ENCODE data around the gene SUPT6H.

SUPT6H gene

DNA sequence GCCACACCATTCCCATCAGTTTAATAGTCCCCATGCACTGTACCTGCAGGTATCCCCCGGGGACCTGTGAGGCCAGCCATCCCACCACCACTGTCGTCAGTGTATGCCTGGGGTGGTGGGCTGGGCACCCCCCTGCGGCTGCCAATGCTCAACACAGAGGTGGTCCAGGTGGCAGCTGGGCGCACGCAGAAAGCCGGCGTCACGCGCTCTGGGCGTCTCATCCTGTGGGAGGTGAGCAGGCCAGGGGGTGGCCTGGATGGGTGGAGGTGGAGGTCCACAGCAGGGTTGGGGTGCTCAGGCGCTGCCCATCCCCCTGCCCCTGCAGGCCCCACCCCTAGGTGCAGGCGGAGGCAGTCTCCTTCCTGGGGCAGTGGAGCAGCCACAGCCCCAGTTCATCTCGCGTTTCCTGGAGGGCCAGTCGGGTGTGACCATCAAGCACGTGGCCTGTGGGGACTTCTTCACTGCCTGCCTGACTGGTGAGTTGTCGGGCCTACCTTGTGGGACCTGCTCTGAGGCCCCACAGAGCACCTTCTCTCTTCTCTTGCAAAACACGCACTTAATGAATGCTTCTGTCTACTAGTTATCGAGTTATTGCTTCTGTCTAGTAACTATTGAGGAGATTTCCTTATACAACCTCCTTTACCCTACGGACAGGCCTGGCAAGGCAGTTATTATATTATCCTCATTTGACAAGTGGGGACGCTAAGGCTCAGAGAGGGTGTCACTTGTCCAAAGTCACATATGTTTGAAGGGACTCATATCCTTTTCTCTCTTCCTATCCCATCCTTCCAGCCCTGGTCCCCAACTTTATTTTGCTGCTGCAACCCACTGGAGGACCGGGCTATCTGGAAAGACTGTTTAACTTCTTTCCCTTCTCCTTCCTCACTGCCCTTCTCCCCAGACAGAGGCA lies 76.0 kb downstream of the SUPT6H start:
- no peak for DNase-seq (ENCODE audit: low read depth)

DNA sequence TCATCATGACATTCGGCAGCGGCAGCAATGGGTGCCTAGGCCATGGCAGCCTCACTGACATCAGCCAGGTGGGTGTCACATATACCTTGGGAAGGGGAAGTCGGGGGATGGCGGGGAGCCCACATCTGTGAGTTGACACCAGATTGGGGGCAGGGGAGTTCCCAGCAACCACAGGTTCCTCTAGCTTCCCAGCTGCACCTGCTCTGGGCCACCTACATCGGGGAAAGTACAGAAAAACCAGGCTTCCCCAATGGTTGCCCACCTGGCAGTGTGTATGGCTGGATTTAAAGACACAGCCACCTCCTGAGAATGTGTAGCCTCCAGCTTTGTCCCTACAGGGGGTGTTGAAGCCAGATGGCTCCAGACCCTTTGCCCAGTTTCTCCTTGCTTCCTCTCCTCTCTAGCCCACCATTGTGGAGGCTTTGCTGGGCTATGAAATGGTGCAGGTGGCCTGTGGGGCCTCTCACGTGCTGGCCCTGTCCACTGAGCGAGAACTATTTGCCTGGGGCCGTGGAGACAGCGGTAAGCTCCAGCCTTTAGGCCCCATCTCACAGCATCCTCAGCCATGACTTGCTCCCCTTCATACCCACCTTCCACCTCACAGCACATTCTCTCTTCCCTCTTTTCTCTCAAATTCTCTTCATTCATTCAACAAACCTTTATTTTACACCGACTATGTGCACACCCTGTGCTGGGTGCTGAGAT lies 76.8 kb downstream of the SUPT6H start:
- DNase-seq (ENCODE audit: low read depth) = no peak

DNA sequence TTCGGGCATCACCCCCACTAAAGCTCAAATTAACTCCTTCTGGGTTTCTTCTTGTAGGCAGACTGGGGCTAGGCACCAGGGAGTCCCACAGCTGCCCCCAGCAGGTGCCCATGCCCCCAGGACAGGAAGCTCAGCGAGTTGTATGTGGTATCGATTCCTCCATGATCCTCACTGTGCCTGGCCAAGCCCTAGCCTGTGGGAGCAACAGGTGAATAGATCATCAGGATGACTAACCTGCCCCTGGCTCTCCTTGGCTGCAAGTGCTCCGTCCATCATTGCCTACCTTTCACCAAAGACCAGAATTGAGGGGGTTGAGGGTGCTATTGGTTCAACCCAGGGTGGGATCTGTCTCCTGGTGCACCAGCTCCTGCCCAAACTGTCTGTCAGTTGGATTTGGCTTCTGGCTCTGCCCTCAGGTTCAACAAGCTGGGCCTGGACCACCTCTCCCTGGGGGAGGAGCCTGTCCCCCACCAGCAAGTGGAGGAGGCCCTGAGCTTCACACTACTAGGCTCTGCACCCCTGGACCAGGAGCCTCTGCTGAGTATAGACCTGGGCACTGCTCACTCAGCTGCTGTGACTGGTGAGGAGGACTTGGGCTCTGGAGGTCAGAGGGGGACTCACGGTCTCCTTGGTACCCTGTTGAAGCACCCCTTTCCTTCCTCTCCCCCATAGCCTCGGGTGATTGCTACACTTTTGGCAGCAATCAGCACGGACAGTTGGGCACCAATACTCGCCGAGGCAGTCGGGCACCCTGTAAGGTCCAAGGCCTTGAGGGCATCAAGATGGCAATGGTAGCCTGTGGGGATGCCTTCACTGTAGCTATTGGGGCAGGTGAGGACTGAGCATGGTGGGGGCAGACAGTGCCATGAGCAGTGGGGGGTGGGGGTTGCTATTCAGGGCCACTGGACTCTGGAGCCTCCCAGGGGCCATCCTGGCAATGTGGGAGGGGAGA lies 78.7 kb downstream of the SUPT6H start:
- DNase-seq (ENCODE audit: low read depth) = no peak

DNA sequence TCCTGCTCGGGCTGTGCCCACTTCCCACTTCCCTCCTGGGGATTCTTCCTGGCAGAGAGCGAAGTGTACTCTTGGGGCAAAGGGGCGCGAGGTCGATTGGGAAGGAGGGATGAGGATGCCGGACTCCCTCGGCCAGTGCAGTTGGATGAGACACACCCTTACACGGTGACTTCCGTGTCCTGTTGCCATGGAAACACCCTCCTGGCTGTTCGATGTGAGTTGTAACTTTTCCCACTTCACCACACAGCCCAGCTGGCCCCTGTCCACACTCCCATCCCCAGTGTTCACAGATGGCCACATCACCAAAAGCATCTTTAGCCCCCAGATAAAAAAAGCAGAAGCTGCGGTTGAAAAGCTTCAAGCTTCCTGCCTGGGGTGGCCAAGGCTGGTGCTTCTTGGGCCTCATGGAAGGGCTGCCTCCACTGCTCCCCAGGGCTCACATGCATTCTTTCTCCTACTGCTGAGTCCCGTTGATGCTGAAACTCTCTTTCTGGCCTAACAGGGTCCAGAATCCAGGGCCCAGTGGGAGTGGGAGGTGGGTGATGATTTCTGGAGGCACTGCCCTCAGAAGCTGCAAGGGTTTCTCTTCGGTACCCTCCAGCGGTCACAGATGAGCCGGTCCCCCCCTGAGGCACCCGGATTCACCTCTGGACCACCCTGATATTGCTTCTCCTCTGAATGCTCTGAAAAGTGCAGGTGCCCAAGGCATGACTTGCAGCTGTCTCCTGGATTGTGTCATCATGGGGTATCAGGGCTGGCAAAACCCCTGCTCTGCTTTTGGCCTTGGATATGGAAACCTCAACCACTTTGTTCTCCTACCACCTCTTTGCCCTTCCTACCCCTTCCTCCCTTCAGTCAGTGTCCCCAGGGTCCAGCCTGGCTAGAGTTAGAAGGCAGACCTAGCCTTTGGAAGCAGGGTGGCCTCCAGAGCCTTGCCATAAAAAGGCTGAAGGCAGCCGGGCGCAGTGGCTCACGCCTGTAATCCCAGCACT lies 79.6 kb downstream of the SUPT6H start:
- no peak for DNase-seq (ENCODE audit: low read depth)

DNA sequence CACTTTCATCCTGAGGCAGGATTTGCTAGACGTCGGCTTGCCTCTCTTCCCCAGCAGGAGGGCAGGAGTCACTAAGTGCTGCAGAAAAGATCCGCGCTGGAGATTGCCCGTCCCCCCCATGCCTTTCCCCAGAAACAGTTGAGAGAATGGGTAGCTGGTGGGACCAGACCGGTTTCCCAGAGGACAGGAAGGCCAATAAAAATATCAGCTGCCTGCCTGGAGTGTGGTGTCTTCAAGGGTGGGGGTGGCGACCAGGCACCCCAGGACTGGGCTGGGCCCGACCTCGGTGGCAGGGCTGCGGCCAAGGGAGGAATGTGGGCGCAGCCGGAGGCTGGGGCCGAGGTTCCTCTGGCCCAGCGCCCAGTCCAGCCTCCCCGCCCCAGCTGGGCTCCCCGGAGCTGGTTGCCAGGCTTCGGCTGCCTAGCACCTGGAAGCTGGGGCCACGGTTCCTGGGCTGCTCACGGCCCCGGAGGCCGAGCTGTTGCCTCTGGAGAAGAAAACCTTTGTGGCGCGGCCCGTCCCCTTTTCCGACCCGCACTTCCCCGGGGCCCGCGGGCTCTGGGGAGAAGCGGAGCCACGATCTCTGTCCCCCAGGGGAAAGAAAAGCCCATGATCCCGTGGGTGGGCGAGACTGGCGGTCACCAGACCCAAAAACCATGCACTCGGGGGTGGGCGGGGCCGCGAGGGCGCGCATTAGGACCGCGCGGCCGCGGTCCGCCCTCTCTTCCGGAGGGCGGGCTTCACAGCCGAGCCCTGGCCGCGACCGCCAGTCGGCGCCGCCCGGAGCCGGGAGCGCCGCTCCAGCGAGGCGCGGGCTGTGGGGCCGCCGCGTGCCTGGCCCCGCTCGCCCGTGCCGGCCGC lies 81.5 kb downstream of the SUPT6H start, which contains the start of gene TRAF4:
Gene TRAF4, plus strand, starts transcription at position 769 of the 861 bp plus-strand sequence. CDS start 102 bp downstream, outside the sequence.
- DNase-seq (ENCODE audit: low read depth) = peak; percentile 90

DNA sequence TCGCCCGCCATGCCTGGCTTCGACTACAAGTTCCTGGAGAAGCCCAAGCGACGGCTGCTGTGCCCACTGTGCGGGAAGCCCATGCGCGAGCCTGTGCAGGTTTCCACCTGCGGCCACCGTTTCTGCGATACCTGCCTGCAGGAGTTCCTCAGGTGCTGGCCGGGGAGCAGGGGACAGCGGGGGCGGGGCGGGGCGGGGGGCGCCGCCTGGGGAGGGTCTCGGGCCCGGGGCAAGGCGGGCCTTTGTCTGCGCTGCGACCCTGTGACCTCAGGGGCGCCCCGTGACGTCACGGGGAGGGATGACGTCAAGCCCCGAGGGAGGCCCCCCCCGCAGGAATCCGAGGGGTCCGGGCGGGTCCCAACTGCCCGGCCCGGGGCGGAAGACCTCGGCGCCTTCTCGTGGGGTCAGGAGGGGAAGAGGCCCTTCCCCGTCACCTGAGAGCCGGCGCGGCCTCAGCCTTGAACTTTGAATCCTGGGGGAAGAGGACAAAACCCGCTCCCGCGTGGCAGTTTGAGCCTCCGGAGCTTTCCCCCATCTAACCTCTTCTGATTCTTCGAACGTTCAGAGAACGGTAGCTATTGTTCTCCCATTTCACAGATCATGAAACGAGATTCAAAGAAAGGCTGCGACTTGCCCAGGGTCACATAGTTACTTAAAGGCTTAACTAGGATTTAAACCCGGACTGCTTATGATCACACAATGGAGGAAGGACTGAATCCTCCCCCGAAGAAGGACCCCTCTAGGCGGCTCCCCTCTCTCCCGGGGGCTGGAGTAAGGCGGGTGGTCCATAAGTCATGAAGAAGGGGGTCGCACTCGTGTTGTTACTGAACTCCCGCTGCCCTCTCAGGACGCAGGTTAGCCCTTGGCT lies 82.3 kb downstream of the SUPT6H start:
- peak; percentile 60 for DNase-seq (ENCODE audit: low read depth)

GRCh38 chr17:28744972-28745785 lies 83.2 kb downstream of the SUPT6H start:
- DNase-seq (ENCODE audit: low read depth) = peak; percentile 69

GRCh38 chr17:28745786-28746411 lies 83.9 kb downstream of the SUPT6H start:
- DNase-seq (ENCODE audit: low read depth) = peak; percentile 77

DNA sequence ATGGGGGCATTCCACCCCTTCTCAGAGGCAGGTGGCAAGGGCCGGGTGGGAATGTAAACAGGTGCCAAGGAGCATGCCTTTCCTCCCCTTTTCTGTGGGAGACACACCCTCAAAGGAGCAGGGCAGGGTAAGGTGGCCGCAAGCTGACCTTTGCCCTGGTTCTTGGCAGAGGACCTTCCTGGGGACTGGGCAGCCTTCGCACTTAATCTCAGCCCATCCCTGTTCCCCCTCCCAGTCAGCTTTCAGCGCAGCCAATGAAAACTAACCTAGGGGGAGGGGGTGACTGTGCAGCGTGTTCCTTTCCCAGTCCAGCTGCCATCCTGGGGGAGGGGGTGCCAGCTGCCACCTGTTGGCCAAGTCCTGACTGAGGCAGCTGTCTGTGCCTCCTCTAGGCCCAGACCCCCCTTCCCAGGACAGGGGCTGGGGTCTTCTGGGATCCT lies 84.6 kb downstream of the SUPT6H start:
- no peak for DNase-seq (ENCODE audit: low read depth)

GRCh38 chr17:28747051-28747691 lies 85.2 kb downstream of the SUPT6H start:
- no peak for DNase-seq (ENCODE audit: low read depth)

- DNase-seq (ENCODE audit: low read depth) = no peak
Observed at GRCh38 chr17:28747801-28748750, 86.1 kb downstream of the SUPT6H start.

- DNase-seq (ENCODE audit: low read depth) = no peak
Observed at GRCh38 chr17:28748852-28749515, 87.0 kb downstream of the SUPT6H start.

GRCh38 chr17:28749516-28750177 lies 87.6 kb downstream of the SUPT6H start:
- no peak for DNase-seq (ENCODE audit: low read depth)
